ENCODE measurements around the gene BRSK2.

The BRSK2 gene

DNA sequence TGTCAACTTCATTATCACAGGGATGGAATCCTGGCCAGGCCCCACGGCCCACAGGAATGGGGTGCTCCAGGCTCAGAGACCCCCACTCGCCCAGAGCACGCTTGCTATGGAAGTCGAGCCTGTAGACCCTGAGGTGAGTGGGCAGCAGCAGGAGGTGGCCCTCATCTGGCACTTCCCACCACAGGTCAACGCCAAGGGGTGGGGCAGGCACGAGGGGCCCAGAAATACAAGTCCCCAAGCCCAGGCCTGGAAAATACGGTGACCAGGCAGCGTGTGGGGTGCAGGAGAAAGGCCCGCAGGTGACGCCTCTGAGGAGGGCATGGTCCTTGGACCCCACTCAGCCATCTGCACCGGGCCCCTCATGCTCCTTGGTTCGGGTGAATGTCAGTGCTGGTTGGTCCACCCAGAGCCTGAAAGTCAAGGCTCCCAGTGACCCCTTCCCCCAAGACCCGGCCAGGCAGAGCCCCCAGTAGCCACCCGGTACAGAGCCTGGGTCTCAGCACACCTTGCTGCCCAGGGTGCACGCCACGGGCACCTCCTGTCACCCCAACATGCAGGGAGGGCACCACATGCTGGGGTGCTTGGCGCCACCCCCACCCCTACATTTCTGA, 94.4 kb downstream of the BRSK2 start:
- no peak for DNase-seq (ENCODE audit: low spot score)

DNA sequence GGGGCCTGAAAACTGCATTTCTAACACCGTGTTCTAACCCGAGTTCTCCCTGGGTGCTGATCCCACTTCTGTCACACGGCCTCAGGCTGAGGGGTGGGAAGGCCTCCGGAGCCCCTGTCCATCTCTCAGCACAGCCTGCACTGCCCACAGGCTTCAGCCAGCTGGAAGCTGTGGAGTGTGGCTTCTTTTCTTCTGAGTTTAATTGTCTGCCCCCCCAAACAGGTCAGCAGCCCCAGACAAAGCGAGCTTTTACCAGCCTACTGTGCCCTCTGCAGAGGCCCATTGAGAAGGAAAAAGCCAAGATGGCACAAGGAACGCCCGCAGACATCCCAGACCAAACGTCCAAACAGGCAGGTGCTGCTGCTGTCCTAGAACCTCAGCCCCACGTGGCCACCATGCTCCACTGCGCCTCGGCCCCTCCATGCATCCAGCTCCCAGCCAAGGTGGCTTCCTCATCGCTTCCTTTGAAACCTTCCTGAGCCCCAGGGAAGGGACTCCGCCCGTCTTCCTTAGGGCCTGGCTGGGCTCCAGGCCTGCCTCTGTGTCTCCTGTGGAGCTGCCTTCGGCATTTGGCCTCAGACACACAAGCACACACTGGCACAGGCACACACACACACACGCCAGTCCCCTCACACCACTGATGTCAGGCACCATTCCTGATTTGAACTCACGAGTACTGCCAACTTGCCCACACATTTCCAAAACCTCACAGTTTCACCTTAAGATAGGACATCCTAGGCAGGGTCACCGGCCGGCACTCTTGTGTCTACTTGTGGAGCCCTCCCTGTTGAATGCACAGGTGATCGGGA, 95.2 kb downstream of the BRSK2 start:
- no peak for DNase-seq (ENCODE audit: low spot score)

DNA sequence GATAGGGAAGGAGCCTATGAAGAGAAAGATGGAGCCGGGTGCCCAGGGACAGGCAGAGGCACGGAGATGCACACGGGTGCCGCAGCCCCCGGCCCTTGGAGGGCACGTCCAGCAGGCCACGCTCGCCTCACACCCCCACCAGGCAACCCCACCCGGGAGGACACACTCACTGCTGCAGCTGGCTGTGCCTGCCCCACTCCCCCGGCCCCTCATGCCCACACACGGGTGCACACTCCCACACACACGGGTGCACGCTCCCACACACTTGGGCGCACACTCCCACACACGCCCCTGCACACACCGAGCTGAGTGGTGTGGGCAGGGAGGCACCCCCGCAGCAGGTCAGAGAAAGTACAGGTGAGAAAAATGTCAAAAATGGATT, 95.8 kb downstream of the BRSK2 start:
- no peak for DNase-seq (ENCODE audit: low spot score)

DNA sequence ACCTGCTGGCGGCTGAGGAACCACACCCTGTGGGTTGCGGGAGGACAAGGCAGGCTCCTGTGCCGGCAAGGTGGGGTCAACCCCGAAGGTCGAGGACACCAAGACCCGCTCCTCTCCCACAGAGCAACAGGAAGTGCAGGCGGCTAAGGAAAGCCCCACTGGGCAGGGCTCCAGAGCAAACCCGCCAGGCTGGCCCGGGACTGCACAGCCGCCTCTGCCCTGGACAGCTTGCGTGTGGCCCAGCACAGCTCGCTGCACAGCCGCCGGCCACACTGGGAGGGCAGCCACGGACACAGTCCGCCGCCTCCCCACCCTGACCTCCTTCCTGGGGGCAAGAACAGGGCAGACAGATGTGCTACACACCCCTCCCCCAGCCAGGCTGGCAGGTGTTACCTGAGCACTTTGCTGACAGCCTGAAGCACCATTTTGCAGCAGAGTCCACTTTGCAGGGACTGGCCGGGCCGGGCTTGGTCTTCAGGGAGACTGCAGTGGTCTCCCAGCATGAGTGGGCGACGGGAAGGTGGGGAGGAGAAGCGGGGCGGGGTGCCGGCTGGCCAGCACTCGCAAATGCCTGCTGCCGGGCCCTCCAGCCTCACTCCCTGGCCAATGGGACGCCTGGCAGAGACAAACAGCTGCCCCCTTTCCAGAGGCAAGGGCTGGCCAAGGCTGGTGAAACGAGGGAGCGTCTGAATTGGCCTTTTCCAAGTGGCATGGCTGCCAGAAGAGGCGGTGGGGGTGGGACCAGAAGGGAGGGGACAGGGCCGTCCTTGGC, 96.5 kb downstream of the BRSK2 start, which contains the start of gene MOB2:
Gene MOB2 (minus strand): TSS at position 726 of the 772 bp plus-strand sequence. CDS start 223 bp downstream, at position 503.
- DNase-seq (ENCODE audit: low spot score), result no peak

DNA sequence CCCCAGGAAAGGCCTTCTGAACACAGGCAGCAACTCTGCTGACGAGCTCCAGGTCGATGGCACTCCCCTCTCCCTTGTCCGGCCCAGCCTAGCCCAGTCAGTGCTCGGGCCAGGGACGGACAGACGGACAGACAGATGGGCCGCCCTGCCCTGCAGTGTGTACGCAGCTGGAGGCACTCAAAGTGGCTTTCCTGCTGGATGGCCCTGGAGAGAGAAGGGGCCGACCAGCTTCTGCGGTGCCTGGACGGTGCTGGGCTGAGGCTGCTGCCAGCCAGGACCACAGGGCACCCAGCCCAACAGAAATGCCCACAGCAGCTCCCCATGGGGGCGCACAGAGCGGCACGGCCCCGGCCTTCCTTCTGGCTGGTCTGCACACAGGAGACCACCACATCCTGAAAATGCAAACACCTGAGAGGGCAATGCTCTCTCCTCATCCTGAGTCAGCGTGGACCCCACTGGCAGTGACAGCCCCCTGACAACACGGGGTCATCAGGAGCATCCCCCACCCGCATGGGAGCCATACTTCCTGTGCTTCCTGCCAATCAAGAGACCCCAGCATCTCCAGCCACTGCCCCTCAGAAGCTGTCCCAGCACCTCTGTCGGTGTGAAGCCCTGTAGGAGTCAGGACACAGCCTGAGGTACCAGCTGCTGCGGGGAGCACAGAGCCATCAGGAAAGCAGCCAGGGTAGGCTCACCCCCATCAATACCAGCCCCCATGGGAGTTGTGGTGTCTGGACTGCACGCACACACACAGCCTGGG, 97.5 kb downstream of the BRSK2 start:
- DNase-seq (ENCODE audit: low spot score), result no peak

DNA sequence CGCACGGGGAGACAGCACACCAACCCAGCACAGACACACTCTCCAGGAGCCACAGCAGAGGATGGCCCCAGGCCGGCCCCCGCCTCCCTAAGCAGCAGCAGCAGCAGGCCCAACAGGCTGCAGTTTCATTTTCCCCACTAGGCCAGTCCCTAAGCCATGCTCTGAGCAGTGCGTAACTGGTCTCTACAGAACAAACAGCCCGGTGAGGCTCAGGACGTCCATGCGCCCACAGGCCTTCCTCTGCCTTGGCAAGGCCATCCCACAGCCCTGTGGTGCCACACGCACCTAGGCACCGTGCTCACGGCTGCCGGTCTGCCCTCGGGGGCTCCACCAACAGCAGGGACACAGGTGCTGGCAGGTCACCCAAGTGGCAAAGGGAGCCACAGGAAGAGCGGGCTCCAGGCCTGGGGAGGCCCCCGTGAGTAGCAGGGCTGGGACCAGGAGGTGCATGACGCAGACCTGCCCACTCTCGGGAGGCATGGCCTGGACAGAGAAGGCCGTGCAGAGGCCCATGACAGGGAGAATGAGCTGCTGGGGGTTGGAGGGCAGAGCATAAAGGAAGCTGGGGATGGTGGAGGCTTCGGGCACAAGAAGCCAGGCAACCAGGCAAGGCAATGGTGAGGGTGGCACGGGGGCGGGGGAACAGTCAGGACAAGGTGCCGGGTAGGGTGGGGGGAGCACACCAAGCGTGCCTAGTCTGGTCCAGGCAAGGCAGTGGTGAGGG, 98.3 kb downstream of the BRSK2 start:
- no peak for DNase-seq (ENCODE audit: low spot score)

DNA sequence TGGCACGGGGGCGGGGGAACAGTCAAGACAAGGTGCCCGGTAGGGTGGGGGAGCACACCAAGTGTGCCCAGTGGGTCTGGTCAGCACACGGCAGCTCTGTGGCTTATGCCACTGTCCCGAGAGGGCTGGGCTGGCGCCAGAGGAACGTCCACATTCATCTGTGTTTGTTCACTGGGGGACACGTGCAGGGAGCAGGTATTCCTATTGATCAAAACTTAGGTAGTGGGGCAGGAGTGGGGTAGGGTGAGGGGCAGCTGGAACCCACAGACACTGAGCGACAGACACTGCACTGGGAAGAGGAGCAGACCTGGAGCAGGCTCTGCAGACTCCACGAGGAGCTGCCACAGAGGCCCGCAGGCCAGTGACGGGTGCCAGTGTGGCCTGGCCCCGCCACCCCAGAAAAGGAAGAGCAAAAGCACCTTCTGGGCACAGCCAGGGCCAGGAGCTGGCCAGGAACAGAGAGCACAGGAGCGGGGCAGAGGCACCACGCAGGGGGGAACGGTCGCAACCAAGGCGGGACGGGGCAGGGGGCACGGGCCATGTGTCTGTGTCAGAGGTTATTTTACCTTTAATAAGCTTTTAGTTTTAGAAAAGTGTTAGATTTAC, 98.9 kb downstream of the BRSK2 start:
- no peak for DNase-seq (ENCODE audit: low spot score)

DNA sequence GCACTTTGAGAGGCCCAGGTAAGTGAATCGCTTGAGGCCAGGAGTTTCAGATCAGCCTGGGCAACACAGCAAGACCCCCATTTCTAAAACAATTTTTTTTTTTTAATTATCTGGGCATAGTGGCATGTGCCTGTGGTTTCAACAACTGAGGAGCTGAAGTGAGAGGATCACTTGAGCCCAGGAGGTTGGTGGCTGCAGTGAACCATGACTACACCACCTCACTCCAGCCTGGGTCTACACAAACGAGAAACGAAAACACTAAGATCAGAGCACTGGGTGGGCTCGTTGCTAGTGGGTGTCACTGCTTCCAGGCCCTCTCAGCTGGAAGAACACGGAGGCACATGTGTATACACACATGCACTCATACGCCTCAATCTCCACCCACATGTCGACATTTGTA, 100.9 kb downstream of the BRSK2 start:
- DNase-seq (ENCODE audit: low spot score), result no peak

DNA sequence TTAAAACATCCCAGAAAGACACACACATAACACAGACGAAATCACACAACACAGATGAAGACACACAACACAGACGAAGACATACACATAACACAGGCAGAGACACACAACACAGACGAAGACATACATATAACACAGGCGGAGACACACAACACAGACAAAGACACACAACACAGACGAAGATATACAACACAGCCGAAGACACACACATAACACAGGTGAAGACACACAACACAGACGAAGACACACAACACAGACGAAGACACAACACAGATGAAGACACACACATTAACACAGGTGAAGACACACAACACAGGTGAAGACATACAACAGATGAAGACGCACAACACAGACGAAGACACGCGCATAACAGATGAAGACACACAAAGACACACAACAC, 101.6 kb downstream of the BRSK2 start:
- no peak for DNase-seq (ENCODE audit: low spot score)

DNA sequence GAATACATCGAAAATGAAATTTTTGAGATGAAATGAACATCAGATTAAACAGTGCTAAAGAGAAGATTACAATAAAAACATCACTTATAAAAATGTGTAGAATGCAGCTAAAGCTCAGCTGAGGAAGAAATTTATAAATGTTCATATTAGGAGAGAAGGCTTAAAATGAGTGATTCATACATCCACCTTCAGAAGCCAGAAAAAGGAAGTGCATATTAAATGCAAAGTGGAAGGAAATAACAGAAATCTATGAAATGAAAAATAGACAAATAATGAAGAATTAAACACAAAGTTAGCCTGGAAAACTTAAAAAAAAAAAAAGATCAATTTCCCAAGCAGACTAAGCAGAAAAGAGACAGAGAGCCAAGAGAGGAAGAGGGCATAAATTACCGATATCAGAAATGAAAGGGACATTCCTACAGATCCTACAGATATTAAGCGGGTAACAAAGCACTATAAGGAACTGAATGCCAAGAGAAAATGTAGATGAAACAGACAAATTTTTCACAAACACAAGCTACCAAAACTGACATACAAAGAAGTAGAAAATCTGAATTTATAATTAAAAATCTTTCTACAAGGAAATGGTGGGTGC, 104.0 kb downstream of the BRSK2 start:
- no peak for DNase-seq (ENCODE audit: low spot score)

DNA sequence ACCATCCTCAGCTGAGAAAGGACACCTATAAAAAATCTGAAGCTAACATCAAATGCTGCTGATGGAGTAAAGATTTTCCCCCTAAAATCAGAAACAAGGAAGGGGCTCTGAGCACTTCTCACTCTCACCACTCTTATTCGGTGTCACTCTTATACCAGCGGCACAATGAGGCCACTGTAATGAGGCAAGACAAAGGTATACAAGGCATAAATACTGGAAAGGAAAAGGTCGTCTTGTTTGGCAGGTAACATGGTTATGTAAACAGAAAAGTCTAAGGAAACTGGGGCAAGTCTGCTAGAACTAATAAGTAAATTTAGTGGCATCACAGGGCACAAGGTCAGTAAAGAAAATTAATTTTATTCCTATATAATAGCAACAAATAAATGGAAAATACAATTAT, 104.9 kb downstream of the BRSK2 start:
- no peak for DNase-seq (ENCODE audit: low spot score)

DNA sequence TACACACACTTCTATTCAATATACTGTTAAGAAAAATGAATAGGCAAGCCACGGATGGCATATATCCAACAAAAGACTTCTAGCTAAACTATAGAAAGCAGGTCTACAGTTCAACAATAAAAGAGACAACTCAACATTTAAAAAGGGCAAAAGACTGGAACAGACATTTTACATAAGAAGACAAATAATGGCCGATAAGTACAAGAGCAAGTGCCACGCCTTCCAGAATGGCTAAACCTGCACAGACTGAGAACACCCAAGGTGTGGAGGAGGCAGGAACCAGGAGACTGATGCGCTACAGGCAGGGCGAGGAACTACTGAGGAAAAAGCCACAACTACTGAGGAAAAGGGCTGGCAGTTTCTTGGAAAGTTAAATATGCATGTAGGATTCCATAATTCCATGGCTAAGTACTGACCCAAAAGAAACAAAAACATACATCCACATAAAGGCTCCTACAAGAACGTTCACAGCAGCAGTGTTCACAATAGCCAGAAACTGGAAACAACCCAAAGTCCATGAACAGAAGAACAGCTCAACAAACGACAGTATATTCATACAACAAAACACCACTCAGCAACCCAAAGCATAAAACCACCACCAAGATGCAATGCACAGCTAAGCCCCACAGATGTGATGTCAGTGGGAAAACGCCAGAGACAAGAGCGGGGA, 106.5 kb downstream of the BRSK2 start:
- no peak for DNase-seq (ENCODE audit: low spot score)

DNA sequence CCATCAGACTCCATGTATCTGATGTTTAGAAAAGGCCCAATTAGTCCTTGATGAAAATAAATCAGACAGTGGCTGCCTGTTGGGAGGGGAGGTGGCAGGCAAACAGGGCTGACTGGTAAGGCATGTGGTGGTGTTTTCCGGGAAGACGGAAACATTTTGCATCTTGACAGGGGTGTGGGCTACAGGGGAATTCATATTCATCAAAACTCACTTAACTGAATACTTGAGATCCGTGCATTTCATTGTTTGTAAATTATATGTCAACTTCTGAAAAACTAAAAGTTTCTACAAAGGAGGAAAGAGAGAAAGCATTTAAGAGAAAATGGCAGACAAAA, 107.0 kb downstream of the BRSK2 start:
- DNase-seq (ENCODE audit: low spot score), result no peak

DNA sequence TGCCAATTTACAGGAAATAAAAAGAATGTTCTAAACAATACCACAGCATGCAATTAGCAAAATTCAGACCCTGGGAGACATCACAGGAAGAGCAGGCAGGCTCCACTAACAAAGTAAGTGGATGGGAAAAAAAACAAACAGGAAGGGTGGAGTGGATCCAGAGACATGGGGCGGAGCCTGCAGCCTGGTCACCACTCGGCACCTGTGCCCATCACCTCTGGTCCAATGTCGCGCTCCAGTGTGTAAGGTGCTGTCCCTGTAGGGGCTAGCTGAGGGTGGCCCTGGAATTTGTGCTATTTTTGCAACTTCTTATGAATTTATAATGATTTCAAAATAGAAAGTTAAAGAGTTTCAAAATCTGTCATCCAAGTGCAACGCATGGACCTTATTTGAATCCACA, 107.9 kb downstream of the BRSK2 start:
- no peak for DNase-seq (ENCODE audit: low spot score)

DNA sequence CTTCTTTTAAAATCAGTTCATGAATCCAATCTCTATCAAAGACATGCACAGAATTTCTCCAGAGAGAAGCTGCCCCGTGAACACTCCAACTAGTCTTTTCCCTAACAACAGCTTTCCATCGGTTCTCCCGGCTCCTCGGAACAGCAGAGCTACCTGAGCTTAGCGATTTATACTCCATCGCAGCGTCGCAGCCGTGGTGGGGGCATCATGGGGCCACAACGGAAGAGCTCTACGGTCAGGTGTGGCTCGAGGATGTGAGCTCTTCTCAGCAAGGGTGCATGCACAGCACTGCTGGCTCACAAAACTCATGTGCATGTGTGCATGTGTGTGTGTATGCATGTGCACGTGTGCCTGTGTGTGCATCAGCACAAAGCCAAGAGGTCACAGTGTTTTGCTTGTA, 108.5 kb downstream of the BRSK2 start:
- DNase-seq (ENCODE audit: low spot score), result no peak

DNA sequence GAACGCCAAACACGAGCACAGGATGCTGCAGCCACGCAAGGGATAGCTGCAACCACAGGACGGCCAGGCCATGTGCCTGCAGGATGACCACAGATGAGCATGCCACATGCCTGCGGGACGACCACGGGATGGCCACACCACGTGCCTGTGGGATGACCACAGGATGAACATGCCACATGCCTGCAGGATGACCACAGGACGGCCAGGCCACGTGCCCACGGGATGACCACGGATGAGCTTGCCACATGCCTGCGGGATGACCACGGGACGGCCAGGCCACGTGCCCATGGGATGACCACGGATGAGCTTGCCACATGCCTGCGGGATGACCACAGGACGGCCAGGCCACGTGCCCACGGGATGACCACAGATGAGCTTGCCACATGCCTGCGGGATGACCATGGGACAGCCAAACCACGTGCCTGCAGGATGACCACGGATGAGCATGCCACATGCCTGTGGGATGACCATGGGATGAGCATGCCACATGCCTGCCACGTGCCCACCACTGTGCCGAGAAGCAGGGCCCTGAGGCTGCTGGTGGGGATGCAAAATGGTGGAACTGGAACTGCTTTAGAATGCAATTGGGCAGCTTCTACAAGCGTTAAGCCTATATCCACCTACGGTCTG, 109.6 kb downstream of the BRSK2 start:
- DNase-seq (ENCODE audit: low spot score), result no peak

DNA sequence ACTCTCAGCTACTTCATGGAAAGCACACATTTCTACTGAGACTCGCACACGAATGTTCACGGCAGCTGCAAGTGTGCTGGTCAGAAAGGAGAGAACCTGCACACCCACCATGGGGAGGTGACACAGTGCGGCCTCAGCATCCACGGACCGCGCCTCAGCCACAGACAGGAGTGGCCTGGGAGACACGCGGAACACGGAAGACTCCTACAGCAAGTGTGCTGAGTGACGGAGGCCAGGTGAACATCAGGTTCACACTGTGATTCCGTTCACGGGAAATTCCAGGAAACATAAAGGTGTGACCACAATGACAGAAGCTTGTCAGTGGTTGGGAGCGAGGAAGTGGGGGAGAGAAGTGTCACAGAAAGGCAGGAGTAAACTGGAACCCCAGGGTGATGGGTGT, 110.2 kb downstream of the BRSK2 start:
- no peak for DNase-seq (ENCODE audit: low spot score)

DNA sequence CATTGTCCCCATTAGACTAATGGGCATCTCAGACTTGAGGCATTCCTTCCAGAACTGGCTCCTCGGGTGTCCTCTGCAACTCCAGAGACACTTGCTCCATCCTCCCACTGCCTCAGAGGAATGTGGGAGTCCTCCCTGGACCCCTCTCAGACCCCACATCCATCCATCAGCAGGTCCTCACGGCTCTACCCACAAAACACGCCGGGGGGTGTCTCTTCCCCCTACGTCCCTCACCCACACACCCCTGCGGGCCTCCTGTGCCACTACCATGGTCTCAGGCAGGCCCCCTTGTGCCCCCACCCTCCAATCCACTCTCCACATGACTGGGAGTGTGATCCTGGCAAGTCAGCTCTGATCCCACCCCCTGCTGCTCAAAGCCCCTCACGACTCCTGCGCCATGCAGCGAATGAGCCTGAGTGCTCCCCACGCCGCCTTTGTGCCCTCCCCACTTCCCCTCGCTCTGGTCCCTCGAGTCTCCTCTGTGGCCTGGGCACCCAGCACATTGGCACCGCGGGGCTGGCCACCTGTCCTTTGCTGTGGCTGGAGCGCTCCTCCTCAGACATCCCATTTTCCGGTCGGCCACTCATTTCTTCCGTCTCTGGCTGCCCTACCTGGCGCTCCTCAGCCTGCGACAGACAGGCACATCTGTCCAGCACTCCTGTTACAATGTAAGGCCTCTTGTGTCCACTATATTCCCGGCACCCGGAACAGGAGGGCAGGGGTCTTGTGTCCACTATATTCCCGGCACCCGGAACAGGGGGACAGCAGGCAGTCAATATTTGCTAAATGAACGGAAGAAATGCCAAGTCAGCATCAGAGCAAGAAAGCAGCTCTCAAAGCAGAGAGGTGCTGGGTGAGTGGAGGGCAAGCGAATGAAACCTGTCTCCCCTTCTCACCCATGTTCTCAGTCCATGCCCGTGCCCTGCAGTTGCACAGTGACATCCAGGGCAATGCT, 111.0 kb downstream of the BRSK2 start:
- DNase-seq (ENCODE audit: low spot score), result no peak

Measured in hepatic stellate cell (primary cell).